ENCODE data around the gene RXRB. TPM values are rescaled to one million over a fixed set of nuclear protein-coding genes. Genes with fewer than 3 reads are reported as not detected.

Gene RXRB
- total RNA-seq, 6 experiments from 2014 or later = 37.3 to 41.6 (median 38.3) TPM

DNA sequence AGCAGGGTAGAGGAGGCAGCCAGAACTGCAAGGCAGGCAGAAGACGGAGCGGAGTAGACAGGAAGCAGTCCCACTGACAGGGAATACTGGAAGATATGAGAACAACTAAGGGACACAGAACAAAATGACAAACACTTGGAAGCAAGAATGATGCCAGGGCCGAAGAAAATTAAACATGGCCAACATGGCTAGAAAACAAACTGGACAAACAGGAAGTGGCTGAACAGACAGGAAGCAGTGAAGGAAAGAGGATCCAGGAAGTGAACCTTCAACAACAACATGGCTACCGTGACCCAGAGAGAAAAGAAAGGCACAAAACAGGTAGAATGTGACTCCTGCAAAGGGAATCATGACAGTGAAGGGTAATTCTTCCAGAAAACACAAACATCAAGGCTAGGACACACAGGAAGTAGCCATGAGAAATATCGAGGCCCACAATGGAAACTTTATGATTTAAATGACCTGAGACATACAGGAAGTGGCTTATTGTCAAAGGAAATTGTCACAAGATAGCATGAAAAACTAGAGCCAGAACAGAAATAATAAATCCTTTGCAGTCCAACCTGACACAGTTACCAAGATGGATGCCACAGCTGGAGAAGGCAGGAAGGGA is 17.3 kb downstream of the RXRB start:
- DNase-seq = no peak
- H3K36me3 Mint-ChIP-seq (ENCODE audit: low read depth) = peaks cover 7% of the 10 kb centered on the region; the same call in 1 of the 2 replicates
- no peaks in the 10 kb centered on the region for H3K9me3 Mint-ChIP-seq
- H3K27ac Mint-ChIP-seq = no peak overlapping the region
- no peak overlapping the region for H3K4me3 Mint-ChIP-seq
- H3K27me3 Mint-ChIP-seq (ENCODE audit: insufficient read depth) = peaks cover 11% of the 10 kb centered on the region
- TF ChIP-seq, protein P1, sequence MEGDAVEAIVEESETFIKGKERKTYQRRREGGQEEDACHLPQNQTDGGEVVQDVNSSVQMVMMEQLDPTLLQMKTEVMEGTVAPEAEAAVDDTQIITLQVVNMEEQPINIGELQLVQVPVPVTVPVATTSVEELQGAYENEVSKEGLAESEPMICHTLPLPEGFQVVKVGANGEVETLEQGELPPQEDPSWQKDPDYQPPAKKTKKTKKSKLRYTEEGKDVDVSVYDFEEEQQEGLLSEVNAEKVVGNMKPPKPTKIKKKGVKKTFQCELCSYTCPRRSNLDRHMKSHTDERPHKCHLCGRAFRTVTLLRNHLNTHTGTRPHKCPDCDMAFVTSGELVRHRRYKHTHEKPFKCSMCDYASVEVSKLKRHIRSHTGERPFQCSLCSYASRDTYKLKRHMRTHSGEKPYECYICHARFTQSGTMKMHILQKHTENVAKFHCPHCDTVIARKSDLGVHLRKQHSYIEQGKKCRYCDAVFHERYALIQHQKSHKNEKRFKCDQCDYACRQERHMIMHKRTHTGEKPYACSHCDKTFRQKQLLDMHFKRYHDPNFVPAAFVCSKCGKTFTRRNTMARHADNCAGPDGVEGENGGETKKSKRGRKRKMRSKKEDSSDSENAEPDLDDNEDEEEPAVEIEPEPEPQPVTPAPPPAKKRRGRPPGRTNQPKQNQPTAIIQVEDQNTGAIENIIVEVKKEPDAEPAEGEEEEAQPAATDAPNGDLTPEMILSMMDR (IDR thresholded peaks at IDR 0.05) = no peak
- peaks cover 10% of the 10 kb centered on the region; the same call in 1 of the 2 replicates for H3K4me1 Mint-ChIP-seq (ENCODE audit: low read depth)

DNA sequence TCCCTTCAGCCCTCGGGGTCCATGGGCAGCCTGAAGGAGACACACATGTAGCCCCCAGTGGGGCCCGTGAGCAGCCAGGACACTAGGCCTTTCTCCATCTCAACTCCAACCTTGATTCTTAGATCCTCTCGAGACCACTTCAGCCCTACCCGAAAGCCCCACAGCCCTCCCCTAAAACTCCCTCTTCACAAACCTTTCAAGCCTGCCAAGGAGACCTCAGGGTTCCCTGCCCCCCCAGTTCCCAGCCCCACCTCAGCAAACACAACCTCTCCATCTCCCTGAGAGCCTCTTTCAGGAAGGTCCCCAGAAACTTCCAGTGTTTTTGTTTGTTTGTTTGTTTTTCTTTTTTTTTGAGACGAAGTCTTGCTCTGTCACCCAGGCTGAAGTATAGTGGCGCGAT is 19.3 kb downstream of the RXRB start:
- Mint-ChIP-seq H3K4me1 (ENCODE audit: low read depth) (peaks cover 10% of the 10 kb centered on the region; the same call in 1 of the 2 replicates), H3K36me3 (ENCODE audit: low read depth) (peaks cover 7% of the 10 kb centered on the region; the same call in 1 of the 2 replicates), H3K27me3 (ENCODE audit: insufficient read depth) (peaks cover 8% of the 10 kb centered on the region), H3K4me3 (no peak overlapping the region), H3K27ac (no peak overlapping the region), H3K9me3 (no peaks in the 10 kb centered on the region)
- DNase-seq = no peak
- TF ChIP-seq, protein P1 (IDR thresholded peaks at IDR 0.05) = no peak

DNA sequence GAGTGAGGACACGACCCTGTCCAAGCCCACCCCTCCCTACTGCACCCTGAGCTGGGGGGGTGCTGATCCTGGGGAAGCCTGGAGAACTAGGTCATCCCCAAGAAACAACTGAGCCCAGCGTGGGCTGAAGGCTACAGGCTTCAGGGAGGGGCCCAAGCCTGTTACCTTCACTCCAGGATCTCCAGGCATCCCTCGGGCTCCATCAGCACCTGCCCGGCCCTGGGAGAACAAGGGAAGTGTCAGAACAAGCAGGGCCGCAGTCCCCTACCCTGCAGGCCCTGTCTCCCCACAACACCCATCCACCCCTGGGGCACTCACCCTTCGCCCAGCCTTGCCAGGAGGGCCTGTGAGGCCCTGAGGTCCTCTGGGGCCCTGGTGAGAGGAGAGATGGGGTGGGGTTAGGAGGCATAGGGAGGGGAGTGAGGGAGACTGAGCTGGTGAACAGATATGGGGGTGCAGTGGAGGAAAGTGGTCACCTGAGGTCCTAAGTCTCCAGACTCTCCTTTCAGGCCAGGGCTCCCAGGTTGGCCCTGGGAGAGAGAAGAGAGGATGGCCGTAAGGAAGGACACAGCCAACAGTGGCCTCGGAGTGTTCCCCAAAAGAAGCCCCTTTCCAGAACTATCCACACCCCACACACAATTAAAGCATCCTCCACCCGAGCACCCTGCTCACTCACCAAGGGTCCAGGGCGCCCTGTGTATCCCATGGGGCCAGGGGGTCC is 21.6 kb downstream of the RXRB start:
- no peaks in the 10 kb centered on the region for H3K9me3 Mint-ChIP-seq
- H3K4me3 Mint-ChIP-seq = no peak overlapping the region
- H3K27me3 Mint-ChIP-seq (ENCODE audit: insufficient read depth) = peaks cover 21% of the 10 kb centered on the region
- peaks cover 10% of the 10 kb centered on the region; the same call in 1 of the 2 replicates for H3K4me1 Mint-ChIP-seq (ENCODE audit: low read depth)
- no peak for DNase-seq
- no peak overlapping the region for H3K27ac Mint-ChIP-seq
- peaks cover 7% of the 10 kb centered on the region; the same call in 1 of the 2 replicates for H3K36me3 Mint-ChIP-seq (ENCODE audit: low read depth)
- TF ChIP-seq, protein P1 (IDR thresholded peaks at IDR 0.05) = no peak

DNA sequence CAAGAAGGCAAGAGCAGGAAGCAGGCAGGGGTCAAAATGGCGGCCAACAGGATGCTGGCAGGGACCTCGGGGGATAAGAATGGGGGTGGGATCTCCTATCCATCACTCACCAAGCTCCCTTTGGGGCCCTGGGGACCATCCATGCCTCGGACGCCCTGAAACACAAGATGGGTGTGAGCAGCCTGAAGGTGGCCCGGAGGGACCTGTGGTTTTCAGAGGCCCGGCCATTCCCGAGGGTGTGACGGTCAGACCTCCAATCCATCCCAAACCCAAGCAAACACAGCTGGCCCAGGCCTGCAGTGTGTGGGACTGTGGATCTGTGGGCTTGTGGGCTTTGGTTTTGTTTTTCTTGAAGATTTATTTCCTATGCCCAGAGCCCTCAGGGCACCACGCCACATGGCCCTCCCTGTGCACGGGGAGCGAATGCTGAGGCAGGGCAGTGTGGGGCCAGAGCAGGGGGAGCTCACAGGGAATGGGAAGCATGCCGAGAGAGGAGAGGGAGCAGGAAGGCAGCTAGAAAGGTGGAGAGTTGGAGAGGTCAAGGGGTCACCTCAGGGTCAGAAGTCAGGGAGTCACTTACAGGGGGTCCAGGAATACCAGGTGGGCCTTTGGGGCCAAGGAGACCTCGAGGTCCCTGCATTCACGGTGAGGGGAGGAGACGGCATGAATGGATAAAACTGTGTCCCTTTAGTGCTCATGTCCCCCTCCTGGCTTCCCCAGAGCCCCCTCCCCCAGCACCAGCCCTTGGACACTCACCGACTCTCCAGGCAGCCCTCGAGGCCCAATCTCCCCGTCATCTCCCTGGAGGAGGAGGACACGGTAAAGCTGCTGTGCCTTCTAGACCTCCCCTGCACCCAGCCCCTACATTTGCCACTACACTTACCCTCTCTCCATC is 22.7 kb downstream of the RXRB start:
- no peak for DNase-seq
- peaks cover under 1% of the 10 kb centered on the region; the same call in 1 of the 2 replicates for H3K4me1 Mint-ChIP-seq (ENCODE audit: low read depth)
- H3K27me3 Mint-ChIP-seq (ENCODE audit: insufficient read depth) = peaks cover 23% of the 10 kb centered on the region
- H3K9me3 Mint-ChIP-seq = no peaks in the 10 kb centered on the region
- no peak overlapping the region for H3K4me3 Mint-ChIP-seq
- TF ChIP-seq, protein P1 (IDR thresholded peaks at IDR 0.05) = no peak
- H3K27ac Mint-ChIP-seq = no peak overlapping the region
- peaks cover 2% of the 10 kb centered on the region; the same call in 1 of the 2 replicates for H3K36me3 Mint-ChIP-seq (ENCODE audit: low read depth)

DNA sequence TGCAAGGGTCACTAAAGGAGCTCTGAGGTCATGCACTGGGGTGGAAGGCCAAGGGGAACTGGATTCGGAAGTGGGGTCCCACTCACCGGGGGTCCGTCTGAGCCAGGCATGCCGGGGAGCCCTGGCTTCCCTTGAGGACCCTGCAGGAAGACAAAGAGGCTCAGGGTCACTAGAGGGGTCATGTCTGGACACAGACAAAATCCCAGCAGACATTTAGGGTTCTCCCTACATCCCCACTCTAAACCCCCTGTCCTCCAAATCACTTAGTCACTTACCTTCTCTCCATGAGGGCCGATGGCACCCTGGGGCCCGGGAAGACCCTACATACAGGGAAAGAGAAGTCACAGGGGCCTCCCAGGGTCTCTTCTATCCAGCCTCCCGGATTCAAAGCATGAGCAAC is 23.6 kb downstream of the RXRB start:
- Mint-ChIP-seq H3K4me1 (ENCODE audit: low read depth) (no peaks in the 10 kb centered on the region), H3K27ac (no peak overlapping the region), H3K4me3 (no peak overlapping the region), H3K36me3 (ENCODE audit: low read depth) (no peaks in the 10 kb centered on the region), H3K9me3 (no peaks in the 10 kb centered on the region), H3K27me3 (ENCODE audit: insufficient read depth) (peaks cover 22% of the 10 kb centered on the region)
- TF ChIP-seq, protein P1 (IDR thresholded peaks at IDR 0.05) = no peak
- no peak for DNase-seq
